Measurements from ENCODE around the gene FBXW7.

FBXW7 gene

DNA sequence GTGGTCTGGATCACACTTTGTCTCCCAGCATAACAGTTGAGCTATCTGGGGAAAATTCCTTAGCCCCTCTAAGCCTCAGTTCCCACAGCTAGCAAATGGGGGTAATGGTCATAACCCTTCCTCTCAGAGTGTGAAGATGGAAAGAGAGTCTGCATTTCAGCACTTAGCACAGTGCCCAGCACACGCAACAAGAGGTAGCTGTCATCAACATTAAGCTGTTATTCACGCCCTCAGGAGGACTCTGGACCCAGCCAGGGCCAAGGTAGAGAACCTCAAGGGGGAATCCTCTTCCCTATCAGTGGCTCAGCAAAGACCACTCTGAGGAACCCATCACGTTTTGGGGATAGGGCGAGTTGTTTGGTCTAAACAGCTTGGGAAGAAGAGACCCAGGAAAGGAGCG lies 258.6 kb downstream of the FBXW7 start:
- Histone ChIP-seq H3K27me3 (ENCODE audit: insufficient read depth, low read length) (peaks cover 6% of the 10 kb centered on the region; the same call in 1 of the 2 replicates), H3K4me1 (ENCODE audit: control insufficient read depth, insufficient read depth, low read length, unreplicated experiment) (no peaks in the 10 kb centered on the region), H2AFZ (ENCODE audit: low read length, unreplicated experiment) (no peak overlapping the region), H3K27ac (ENCODE audit: low read depth, low read length) (no peak overlapping the region), H3K4me3 (ENCODE audit: low read depth, low read length) (no peak overlapping the region), H3K79me2 (ENCODE audit: control insufficient read depth, insufficient read depth, low read length, unreplicated experiment) (no peaks in the 10 kb centered on the region), H3K36me3 (ENCODE audit: insufficient read depth, low read length) (no peaks in the 10 kb centered on the region)

DNA sequence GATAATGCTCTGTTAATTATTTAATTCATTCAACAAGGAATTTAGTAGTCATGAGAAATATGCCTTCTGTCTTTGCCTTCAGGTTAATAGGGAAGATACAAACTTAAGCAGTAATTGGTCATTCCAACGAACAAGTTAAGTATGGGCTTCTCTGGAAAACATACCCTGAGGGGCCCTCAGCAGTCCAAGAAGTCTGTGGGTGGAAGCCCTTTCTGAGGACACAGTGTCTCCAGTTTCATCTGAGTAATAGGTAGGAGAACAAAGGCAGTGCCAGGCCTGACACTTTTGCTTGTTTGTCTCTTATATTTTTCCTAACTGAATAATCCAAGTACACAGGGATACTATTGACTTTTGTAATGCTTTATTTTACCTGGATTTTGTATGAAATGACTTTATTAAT lies 262.5 kb downstream of the FBXW7 start:
- H3K36me3 ChIP-seq (ENCODE audit: insufficient read depth, low read length) = no peaks in the 10 kb centered on the region
- H3K79me2 ChIP-seq (ENCODE audit: control insufficient read depth, insufficient read depth, low read length, unreplicated experiment) = no peaks in the 10 kb centered on the region
- no peaks in the 10 kb centered on the region for H3K4me1 ChIP-seq (ENCODE audit: control insufficient read depth, insufficient read depth, low read length, unreplicated experiment)
- peaks cover 6% of the 10 kb centered on the region; the same call in 1 of the 2 replicates for H3K27me3 ChIP-seq (ENCODE audit: insufficient read depth, low read length)
- no peak overlapping the region for H3K4me3 ChIP-seq (ENCODE audit: low read depth, low read length)
- H3K27ac ChIP-seq (ENCODE audit: low read depth, low read length) = no peak overlapping the region
- H2AFZ ChIP-seq (ENCODE audit: low read length, unreplicated experiment) = no peak overlapping the region
